HepG2 (cell line): ENCODE data around the gene CCDC74A. TPM values are rescaled to one million over a fixed set of nuclear protein-coding genes. Genes with fewer than 3 reads are reported as not detected.
"Not testable (repeated sequence)": the region's sequence is repeated elsewhere in the genome, so short reads cannot be mapped to it uniquely, and the experiment has no call there.

Experiments
- ATAC-seq: fragments of 200-7000 bp; cut with Tn5 transposase; 3 replicates; pipeline ENCODE4 v1.9.1; 2020; ENCODE audit warnings: mild to moderate bottlenecking, moderate library complexity
- BruUV-seq: library from RNA; stranded (reverse); fragments of 400-500 nt; replicated peaks from 2 replicates; lab custom pipeline; 2021; lab: Mats Ljungman, UMichigan
- CTCF ChIA-PET: fragments of 300-600 bp; formaldehyde crosslinking; extraction: SDS; loops from one replicate; lab custom pipeline; 2021; ENCODE audit warnings: low total read pairs, inconsistent platforms, low intra/inter-chr PET ratio; lab: Yijun Ruan, JAX
- POLR2A ChIA-PET: fragments of 350-600 bp; sonication (Branson Sonifier 250); formaldehyde crosslinking; loops from one replicate; lab custom pipeline; 2020; ENCODE audit warnings: antibody characterized with exemption, inconsistent platforms; lab: Yijun Ruan, JAX
- DNase-seq: peaks from one replicate; pipeline ENCODE4 v3.0.0-alpha.2; 2015; ENCODE audit warnings: low spot score
- FAIRE-seq: peaks from 3 replicates; lab custom pipeline; 2011; peaks lifted over from hg19 to GRCh38; lab: Jason Lieb, UNC
- H2AFZ ChIP-seq: one replicate; pipeline ENCODE4 v1.6.1; 2011; ENCODE audit warnings: low read length, inconsistent platforms
- H3K27ac ChIP-seq: fragments of 300-600 bp; 3 replicates; pipeline ENCODE4 v1.8.0; 2011; ENCODE audit warnings: mixed run types, mild to moderate bottlenecking, mixed read lengths, low read length, inconsistent platforms; ENCODE audit not compliant: insufficient read depth; ENCODE audit errors: extremely low read length
- H3K27me3 ChIP-seq, 2 experiments: fragments of 200-600 bp in 1 of 2; 2 replicates in 1 of 2; 3 replicates in 1 of 2; pipeline versions ENCODE4 v1.6.0 to v1.8.0; 2011; ENCODE audit warnings: low read length in 2 of 2, mild to moderate bottlenecking in 2 of 2, moderate library complexity in 2 of 2, inconsistent platforms in 1 of 2; ENCODE audit not compliant: insufficient read depth in 2 of 2, control insufficient read depth in 1 of 2
- H3K36me3 ChIP-seq, 2 experiments: fragments of 200-600 bp in 1 of 2; replicated peaks in 1 of 2; 2 replicates in 1 of 2; 3 replicates in 1 of 2; pipeline versions ENCODE4 v1.5.1 to v1.8.0; 2011; ENCODE audit warnings: low read length in 2 of 2, inconsistent platforms in 1 of 2; ENCODE audit not compliant: insufficient read depth in 2 of 2, control insufficient read depth in 1 of 2
- H3K4me1 ChIP-seq: 2 replicates; pipeline ENCODE4 v1.5.1; 2012; ENCODE audit warnings: low read length, inconsistent platforms; ENCODE audit not compliant: insufficient read depth
- H3K4me2 ChIP-seq: 2 replicates; pipeline ENCODE4 v1.6.0; 2011; ENCODE audit warnings: low read depth, low read length, inconsistent platforms
- H3K4me3 ChIP-seq, 3 experiments: fragments of 200-600 bp in 1 of 3; sonication (generic), shearing (Covaris generic) in 1 of 3; replicated peaks in 1 of 3; 2 replicates each; pipeline ENCODE4 v1.5.1; 2011 to 2016; ENCODE audit warnings: low read length in 3 of 3, inconsistent platforms in 2 of 3, low read depth in 2 of 3, mild to moderate bottlenecking in 2 of 3, control low read depth in 1 of 3, mixed read lengths in 1 of 3; ENCODE audit not compliant: insufficient read depth in 1 of 3
- H3K79me2 ChIP-seq: one replicate; pipeline ENCODE4 v1.6.1; 2011; ENCODE audit warnings: low read length, inconsistent platforms; ENCODE audit not compliant: insufficient read depth
- H3K9ac ChIP-seq: 2 replicates; pipeline ENCODE4 v1.6.0; 2011; ENCODE audit warnings: mild to moderate bottlenecking, low read depth, low read length, inconsistent platforms; ENCODE audit not compliant: insufficient read depth
- H3K9me3 ChIP-seq: 2 replicates; pipeline ENCODE4 v1.5.1; 2012; ENCODE audit warnings: mild to moderate bottlenecking, low read length
- H4K20me1 ChIP-seq: 2 replicates; pipeline ENCODE4 v1.6.0; 2011; ENCODE audit warnings: inconsistent platforms, mild to moderate bottlenecking, low read length, moderate library complexity; ENCODE audit not compliant: insufficient read depth
- AKAP8 ChIP-seq: sonication (generic); formaldehyde crosslinking; IDR thresholded peaks from 2 replicates; pipeline ENCODE4 v1.5.1; 2020; ENCODE audit warnings: mild to moderate bottlenecking, missing genetic modification reagents
- ATAD3A ChIP-seq: sonication (generic); formaldehyde crosslinking; IDR thresholded peaks from 2 replicates; pipeline ENCODE4 v1.4.0; 2020; ENCODE audit warnings: missing genetic modification reagents
- DMAP1 ChIP-seq: IDR thresholded peaks from 2 replicates; pipeline ENCODE4 v1.6.1; 2016
- HNRNPK ChIP-seq: fragments of 200-400 bp; formaldehyde crosslinking; IDR thresholded peaks from 2 replicates; pipeline ENCODE4 v1.6.1; 2018; ENCODE audit warnings: low read length, low read depth, moderate library complexity, mild to moderate bottlenecking; ENCODE audit not compliant: poor library complexity, severe bottlenecking
- IKZF4 ChIP-seq: sonication (generic); formaldehyde crosslinking; IDR thresholded peaks from 2 replicates; pipeline ENCODE4 v1.5.1; 2020; ENCODE audit warnings: borderline replicate concordance, mild to moderate bottlenecking, low read depth, missing genetic modification reagents; ENCODE audit errors: not compliant biosample characterization
- MAX ChIP-seq: IDR thresholded peaks from 2 replicates; pipeline ENCODE4 v1.6.1; 2012; ENCODE audit warnings: inconsistent platforms
- PATZ1 ChIP-seq: sonication (generic); formaldehyde crosslinking; IDR thresholded peaks from 2 replicates; pipeline ENCODE4 v1.4.0; 2020; ENCODE audit warnings: missing genetic modification reagents
- PHF8 ChIP-seq: sonication (generic); formaldehyde crosslinking; IDR thresholded peaks from 2 replicates; pipeline ENCODE4 v1.5.0; 2020; ENCODE audit warnings: missing genetic modification reagents
- POLR2A ChIP-seq, 2 experiments: IDR thresholded peaks; 2 replicates each; pipeline ENCODE4 v1.6.1; 2011; ENCODE audit warnings: low read depth in 2 of 2, low read length in 2 of 2, mild to moderate bottlenecking in 1 of 2, moderate library complexity in 1 of 2; ENCODE audit not compliant: insufficient read depth in 1 of 2
- POLR2G ChIP-seq: fragments of 200-400 bp; formaldehyde crosslinking; IDR thresholded peaks from 2 replicates; pipeline ENCODE4 v1.6.1; 2018; ENCODE audit warnings: mild to moderate bottlenecking, low read depth, low read length, moderate library complexity
- RAD21 ChIP-seq: fragments of 450-650 bp; formaldehyde crosslinking; IDR thresholded peaks from 2 replicates; pipeline ENCODE4 v1.5.0; 2020; ENCODE audit warnings: mild to moderate bottlenecking
- RBFOX2 ChIP-seq: fragments of 200-400 bp; formaldehyde crosslinking; IDR thresholded peaks from 2 replicates; pipeline ENCODE4 v1.6.1; 2017; ENCODE audit warnings: low read depth, mild to moderate bottlenecking, low read length
- TCF12 ChIP-seq, 2 experiments: fragments of 450-650 bp in 1 of 2; sonication (generic) in 1 of 2; formaldehyde crosslinking in 1 of 2; IDR thresholded peaks; 2 replicates each; pipeline versions ENCODE4 v1.6.1 to v1.8.0; 2017 to 2022; ENCODE audit warnings: antibody characterized with exemption in 1 of 2, mild to moderate bottlenecking in 1 of 2, missing genetic modification reagents in 1 of 2, moderate library complexity in 1 of 2
- TEAD3 ChIP-seq: optimal IDR thresholded peaks from 2 replicates; pipeline ENCODE3; 2016; ENCODE audit warnings: borderline replicate concordance
- YY1 ChIP-seq: IDR thresholded peaks from 2 replicates; pipeline ENCODE4 v1.6.1; 2011; ENCODE audit warnings: low read length, low read depth, moderate library complexity, mild to moderate bottlenecking; ENCODE audit not compliant: insufficient read depth, insufficient replicate concordance
- ZFX ChIP-seq: sonication (generic); formaldehyde crosslinking; IDR thresholded peaks from 2 replicates; pipeline ENCODE4 v1.4.0; 2020; ENCODE audit warnings: mild to moderate bottlenecking, low read depth, missing genetic modification reagents, moderate library complexity
- ZNF564 ChIP-seq: sonication (generic); formaldehyde crosslinking; IDR thresholded peaks from 2 replicates; pipeline ENCODE4 v1.8.1; 2023; ENCODE audit warnings: mild to moderate bottlenecking, missing genetic modification reagents
- ZNF616 ChIP-seq: sonication (generic); formaldehyde crosslinking; IDR thresholded peaks from 2 replicates; pipeline ENCODE4 v1.5.0; 2020; ENCODE audit warnings: low read depth, mild to moderate bottlenecking, missing genetic modification reagents
- WGBS: methylation state at CpG from one replicate; pipeline ENCODE4 v1.1.6; 2017; ENCODE audit warnings: low lambda C conversion rate; 5-methylcytosine and 5-hydroxymethylcytosine counted together
- in situ Hi-C: cut with HindIII; loops from 2 replicates; pipeline ENCODE4 v1.10.0; 2017; ENCODE audit warnings: low pct_unique_long_range_greater_than_20kb; ENCODE audit not compliant: extremely low pct_ligation_motif_present
- intact Hi-C: fragments of 100-400 bp; cut with micrococcal nuclease; formaldehyde crosslinking; loops from one replicate; pipeline ENCODE4 v1.10.0; 2022; ENCODE audit not compliant: unreplicated experiment
- polyA plus RNA-seq, 8 experiments: library from polyadenylated mRNA; depleted of rRNA in 3 of 8; stranded (reverse) in 7 of 8; unstranded in 1 of 8; fragments of >200 nt; fragmentation: Illumina TruSeq in 4 of 8; extraction: Trizol in 4 of 8; gene quantifications; 2 replicates each; pipeline versions ENCODE4 v1.2.1 to v1.2.3, GENCODE V29; 2011 to 2016; ENCODE audit warnings: low read depth in 4 of 8, missing spikeins in 1 of 8, mixed read lengths in 1 of 8; ENCODE audit not compliant: insufficient read depth in 1 of 8
- total RNA-seq, 5 experiments: library from RNA; depleted of rRNA; stranded (reverse); fragments of >200 nt; fragmentation: Illumina TruSeq; extraction: Trizol; gene quantifications; 2 replicates each; pipeline ENCODE4 v1.2.3, GENCODE V29; 2016; ENCODE audit warnings: low read depth in 1 of 5
- TF ChIP-seq, protein P1 (sequence below): sonication (generic); formaldehyde crosslinking; IDR thresholded peaks from 2 replicates; pipeline ENCODE4 v1.5.1; 2020; ENCODE audit warnings: missing genetic modification reagents, mild to moderate bottlenecking, borderline replicate concordance
- TF ChIP-seq, protein P2 (sequence below): sonication (generic); formaldehyde crosslinking; IDR thresholded peaks from 2 replicates; pipeline ENCODE4 v1.8.1; 2022; ENCODE audit warnings: mild to moderate bottlenecking, missing genetic modification reagents

CCDC74A gene
- total and polyA plus RNA-seq, 2 of the 13 experiments (the other 11 are each of a cell fraction or from before 2014, with no cell fraction given) = 0.15 to 0.17 TPM

DNA sequence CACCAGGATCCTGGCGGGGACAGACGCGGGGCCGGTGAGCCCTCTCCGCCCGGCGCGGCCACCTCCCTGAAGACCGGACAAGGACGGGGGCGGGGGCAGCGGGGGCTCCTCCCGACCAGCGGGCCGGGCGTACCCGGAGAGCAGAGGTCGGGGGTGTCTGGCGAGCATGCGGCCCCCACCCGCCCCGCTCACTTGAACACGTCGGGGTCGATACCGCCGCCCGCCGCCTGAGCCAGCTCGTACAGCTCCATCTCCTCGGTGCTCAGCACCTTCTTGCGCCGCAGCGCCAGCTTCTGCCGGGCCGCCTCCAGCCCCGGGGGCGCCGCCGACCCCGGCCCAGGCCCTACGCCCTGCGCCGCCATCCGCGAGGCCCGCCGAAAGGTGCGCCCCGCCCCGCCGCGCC is 35.7 kb upstream of the CCDC74A start, which contains the start of gene MZT2A:
TSS of gene MZT2A (minus strand) at position 383 of the 403 bp plus-strand sequence. CDS start at position 362, 21 bp downstream.
- POLR2A ChIA-PET = interaction anchor here (1.2 to 1.3 kb wide), 2 partner anchors 11 to 191 kb away, joined by 3 to 4 read pairs; no protein-coding TSS in a partner anchor
- FAIRE-seq; ATAC-seq; H2AFZ ChIP-seq; H3K9me3 ChIP-seq; BruUV-seq; H3K27me3 ChIP-seq; H4K20me1 ChIP-seq; DNase-seq; TF ChIP-seq TCF12 (IDR thresholded peaks at IDR 0.05): not testable (repeated sequence)
- Histone ChIP-seq H3K4me1 (peaks cover 52% of the 10 kb centered on the region), H3K79me2 (peaks cover 64% of the 10 kb centered on the region), H3K4me3 (peak within 1 kb of the TSS; percentile 90 to 98 (median 91)), H3K36me3 (peaks cover 3 to 17% of the 10 kb centered on the region in 2 experiments; a peak in 3 of 5 replicates), H3K4me2 (peak within 1 kb of the TSS; percentile 99), H3K9ac (peak within 1 kb of the TSS; percentile 97), H3K27ac (peak within 1 kb of the TSS; percentile 83)
- in situ Hi-C loops = loop anchor here (25.0 kb wide), 1 partner anchor 1305 kb away; the partner anchor contains the start of genes MZT2B, SMPD4 and TUBA3E
- intact Hi-C loops = loop anchor here (2.0 to 10.0 kb wide), 4 partner anchors 35 to 337 kb away; partner anchors contain the start of gene CCDC74A
- CTCF ChIA-PET = interaction anchor here (1.6 to 2.3 kb wide), 2 partner anchors 79 to 338 kb away, joined by 9 to 14 read pairs; no protein-coding TSS in a partner anchor
- 1% methylated on average over 17 of the region's 53 CpGs for WGBS
- peak; percentile 27; the same call in 1 of the 2 replicates for TF ChIP-seq PATZ1
- 0 out of 2 replicates have a peak, but pooled peaks have one; percentile 9 for TF ChIP-seq AKAP8 (CRISPR knock-in tag)
- peak; percentile 5; the same call in 1 of the 2 replicates for TF ChIP-seq RBFOX2
- peak; percentile 85 for TF ChIP-seq YY1
- peak; percentile 51; the same call in 1 of the 2 replicates for TF ChIP-seq ATAD3A (CRISPR knock-in tag)
- TF ChIP-seq POLR2A (IDR thresholded peaks at IDR 0.05; ENCODE audit: insufficient read depth in 1 of 2, low read depth in 2 of 2, low read length in 2 of 2) = peak in 1 of 2 experiments; percentile 38; a peak in 1 of 4 replicates
- 0 out of 2 replicates have a peak, but pooled peaks have one; percentile 15 for TF ChIP-seq ZNF564 (CRISPR knock-in tag)
- TF ChIP-seq PHF8 = peak; percentile 64
- peak; percentile 5 for TF ChIP-seq HNRNPK
- peak; percentile 65; the same call in 1 of the 2 replicates for TF ChIP-seq ZFX (CRISPR knock-in tag)
- peak; percentile 41; the same call in 1 of the 2 replicates for TF ChIP-seq ZNF616
- peak; percentile 74; the same call in 1 of the 2 replicates for TF ChIP-seq MAX
- TF ChIP-seq, protein P1, sequence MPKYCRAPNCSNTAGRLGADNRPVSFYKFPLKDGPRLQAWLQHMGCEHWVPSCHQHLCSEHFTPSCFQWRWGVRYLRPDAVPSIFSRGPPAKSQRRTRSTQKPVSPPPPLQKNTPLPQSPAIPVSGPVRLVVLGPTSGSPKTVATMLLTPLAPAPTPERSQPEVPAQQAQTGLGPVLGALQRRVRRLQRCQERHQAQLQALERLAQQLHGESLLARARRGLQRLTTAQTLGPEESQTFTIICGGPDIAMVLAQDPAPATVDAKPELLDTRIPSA (CRISPR knock-in tag) = 0 out of 2 replicates have a peak, but pooled peaks have one; percentile 2
- TF ChIP-seq POLR2G = peak; percentile 15; the same call in 1 of the 2 replicates
- TF ChIP-seq IKZF4 (CRISPR knock-in tag) = peak; percentile 45
- 0 out of 2 replicates have a peak, but pooled peaks have one; percentile 40 for TF ChIP-seq TCF12 (CRISPR knock-in tag; IDR thresholded peaks at IDR 0.05)
- peak; percentile 36 for TF ChIP-seq RAD21 (CRISPR knock-in tag)
- 0 out of 2 replicates have a peak, but pooled peaks have one; percentile 9 for TF ChIP-seq DMAP1 (CRISPR knock-in tag)
- peak; percentile 39 for TF ChIP-seq TEAD3 (CRISPR knock-in tag)
- TF ChIP-seq, protein P2, sequence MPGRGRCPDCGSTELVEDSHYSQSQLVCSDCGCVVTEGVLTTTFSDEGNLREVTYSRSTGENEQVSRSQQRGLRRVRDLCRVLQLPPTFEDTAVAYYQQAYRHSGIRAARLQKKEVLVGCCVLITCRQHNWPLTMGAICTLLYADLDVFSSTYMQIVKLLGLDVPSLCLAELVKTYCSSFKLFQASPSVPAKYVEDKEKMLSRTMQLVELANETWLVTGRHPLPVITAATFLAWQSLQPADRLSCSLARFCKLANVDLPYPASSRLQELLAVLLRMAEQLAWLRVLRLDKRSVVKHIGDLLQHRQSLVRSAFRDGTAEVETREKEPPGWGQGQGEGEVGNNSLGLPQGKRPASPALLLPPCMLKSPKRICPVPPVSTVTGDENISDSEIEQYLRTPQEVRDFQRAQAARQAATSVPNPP (CRISPR knock-in tag) = 0 out of 2 replicates have a peak, but pooled peaks have one; percentile 6
